HepG2 (cell line): ENCODE results near the gene SETD1A. TPM values are rescaled to one million over a fixed set of nuclear protein-coding genes. Genes with fewer than 3 reads are reported as not detected.

Source experiments
- ATF7 ChIP-seq, 2 experiments: fragments of 450-650 bp in 1 of 2; sonication (generic) in 1 of 2; formaldehyde crosslinking in 1 of 2; IDR thresholded peaks; 2 replicates each; pipeline versions ENCODE4 v1.4.0 to v1.6.1; 2016 to 2020; ENCODE audit warnings: antibody characterized with exemption in 1 of 2, mild to moderate bottlenecking in 1 of 2, missing genetic modification reagents in 1 of 2
- FOXA1 ChIP-seq, 2 experiments: fragments of 450-650 bp in 1 of 2; sonication (generic) in 1 of 2; formaldehyde crosslinking in 1 of 2; IDR thresholded peaks; 2 replicates each; pipeline versions ENCODE4 v1.4.0 to v1.6.1; 2016 to 2020; ENCODE audit warnings: missing genetic modification reagents in 1 of 2
- KAT8 ChIP-seq: IDR thresholded peaks from 2 replicates; pipeline ENCODE4 v1.6.1; 2016; ENCODE audit warnings: missing genetic modification reagents, missing compliant biosample characterization
- KDM5B ChIP-seq: sonication (generic); formaldehyde crosslinking; IDR thresholded peaks from 2 replicates; pipeline ENCODE4 v1.4.0; 2020; ENCODE audit warnings: missing genetic modification reagents, mild to moderate bottlenecking, borderline replicate concordance
- KLF12 ChIP-seq: sonication (generic); formaldehyde crosslinking; IDR thresholded peaks from 2 replicates; pipeline ENCODE4 v1.4.0; 2020; ENCODE audit warnings: missing genetic modification reagents, borderline replicate concordance
- LCORL ChIP-seq, 2 experiments: fragments of 450-650 bp in 1 of 2; sonication (generic) in 1 of 2; formaldehyde crosslinking in 1 of 2; IDR thresholded peaks; 2 replicates each; pipeline versions ENCODE4 v1.5.0 to v1.6.1; 2017 to 2020; ENCODE audit warnings: antibody characterized with exemption in 1 of 2, missing genetic modification reagents in 1 of 2
- MAFK ChIP-seq, 2 experiments: IDR thresholded peaks in 1 of 2; conservative IDR thresholded peaks in 1 of 2; 2 replicates each; pipeline ENCODE4 v1.6.1; 2011; ENCODE audit warnings: improper control_type of control experiment in 2 of 2, low read length in 2 of 2
- MBD4 ChIP-seq: IDR thresholded peaks from 2 replicates; pipeline ENCODE4 v1.6.1; 2012; ENCODE audit warnings: low read length, inconsistent platforms, borderline replicate concordance
- REL ChIP-seq: sonication (generic); formaldehyde crosslinking; conservative IDR thresholded peaks from 2 replicates; pipeline ENCODE4 v1.8.0; 2022; ENCODE audit warnings: mild to moderate bottlenecking, missing genetic modification reagents, moderate library complexity
- RFX5 ChIP-seq: IDR thresholded peaks from 2 replicates; pipeline ENCODE4 v1.6.1; 2011; ENCODE audit warnings: low read depth, low read length, improper control_type of control experiment
- RORA ChIP-seq: sonication (generic); formaldehyde crosslinking; IDR thresholded peaks from 2 replicates; pipeline ENCODE4 v1.5.0; 2020; ENCODE audit warnings: mild to moderate bottlenecking, missing genetic modification reagents, moderate library complexity
- SALL2 ChIP-seq: sonication (generic); formaldehyde crosslinking; IDR thresholded peaks from 2 replicates; pipeline ENCODE4 v1.8.1; 2023; ENCODE audit warnings: mild to moderate bottlenecking, missing genetic modification reagents, inconsistent platforms
- TEAD3 ChIP-seq: optimal IDR thresholded peaks from 2 replicates; pipeline ENCODE3; 2016; ENCODE audit warnings: borderline replicate concordance
- WIZ ChIP-seq: sonication (generic); formaldehyde crosslinking; IDR thresholded peaks from 2 replicates; pipeline ENCODE4 v1.5.1; 2020; ENCODE audit warnings: mild to moderate bottlenecking, missing genetic modification reagents
- ZBTB7A ChIP-seq: sonication (generic); formaldehyde crosslinking; IDR thresholded peaks from 2 replicates; pipeline ENCODE4 v1.8.0; 2022; ENCODE audit warnings: mild to moderate bottlenecking, missing genetic modification reagents
- ZIK1 ChIP-seq: sonication (generic); formaldehyde crosslinking; IDR thresholded peaks from 2 replicates; pipeline ENCODE4 v1.5.0; 2020; ENCODE audit warnings: mild to moderate bottlenecking, low read depth, missing genetic modification reagents, borderline replicate concordance
- ZNF431 ChIP-seq: sonication (generic); formaldehyde crosslinking; IDR thresholded peaks from 2 replicates; pipeline ENCODE4 v1.9.0; 2022; ENCODE audit warnings: missing genetic modification reagents, low read depth, mild to moderate bottlenecking, borderline replicate concordance
- ZNF564 ChIP-seq: sonication (generic); formaldehyde crosslinking; IDR thresholded peaks from 2 replicates; pipeline ENCODE4 v1.8.1; 2023; ENCODE audit warnings: mild to moderate bottlenecking, missing genetic modification reagents
- ZSCAN20 ChIP-seq: sonication (generic); formaldehyde crosslinking; IDR thresholded peaks from 2 replicates; pipeline ENCODE4 v1.4.0; 2020; ENCODE audit warnings: missing genetic modification reagents, mild to moderate bottlenecking, borderline replicate concordance
- polyA plus RNA-seq, 8 experiments: library from polyadenylated mRNA; depleted of rRNA in 3 of 8; stranded (reverse) in 7 of 8; unstranded in 1 of 8; fragments of >200 nt; fragmentation: Illumina TruSeq in 4 of 8; extraction: Trizol in 4 of 8; gene quantifications; 2 replicates each; pipeline versions ENCODE4 v1.2.1 to v1.2.3, GENCODE V29; 2011 to 2016; ENCODE audit warnings: low read depth in 4 of 8, missing spikeins in 1 of 8, mixed read lengths in 1 of 8; ENCODE audit not compliant: insufficient read depth in 1 of 8
- total RNA-seq, 5 experiments: library from RNA; depleted of rRNA; stranded (reverse); fragments of >200 nt; fragmentation: Illumina TruSeq; extraction: Trizol; gene quantifications; 2 replicates each; pipeline ENCODE4 v1.2.3, GENCODE V29; 2016; ENCODE audit warnings: low read depth in 1 of 5
- TF ChIP-seq, protein P1 (sequence below): sonication (generic); formaldehyde crosslinking; IDR thresholded peaks from 2 replicates; pipeline ENCODE4 v1.4.0; 2020; ENCODE audit warnings: mild to moderate bottlenecking, missing genetic modification reagents, borderline replicate concordance
- TF ChIP-seq, protein P2 (sequence below): sonication (generic); formaldehyde crosslinking; IDR thresholded peaks from 2 replicates; pipeline ENCODE4 v1.4.0; 2020; ENCODE audit warnings: missing genetic modification reagents, mild to moderate bottlenecking, borderline replicate concordance
- TF ChIP-seq, protein P3 (sequence below): sonication (generic); formaldehyde crosslinking; IDR thresholded peaks from 2 replicates; pipeline ENCODE4 v1.4.0; 2020; ENCODE audit warnings: mild to moderate bottlenecking, missing genetic modification reagents

The SETD1A gene
- total and polyA plus RNA-seq, 2 of the 13 experiments (the other 11 are each of a cell fraction or from before 2014, with no cell fraction given), result 3.8 to 5.6 TPM

DNA sequence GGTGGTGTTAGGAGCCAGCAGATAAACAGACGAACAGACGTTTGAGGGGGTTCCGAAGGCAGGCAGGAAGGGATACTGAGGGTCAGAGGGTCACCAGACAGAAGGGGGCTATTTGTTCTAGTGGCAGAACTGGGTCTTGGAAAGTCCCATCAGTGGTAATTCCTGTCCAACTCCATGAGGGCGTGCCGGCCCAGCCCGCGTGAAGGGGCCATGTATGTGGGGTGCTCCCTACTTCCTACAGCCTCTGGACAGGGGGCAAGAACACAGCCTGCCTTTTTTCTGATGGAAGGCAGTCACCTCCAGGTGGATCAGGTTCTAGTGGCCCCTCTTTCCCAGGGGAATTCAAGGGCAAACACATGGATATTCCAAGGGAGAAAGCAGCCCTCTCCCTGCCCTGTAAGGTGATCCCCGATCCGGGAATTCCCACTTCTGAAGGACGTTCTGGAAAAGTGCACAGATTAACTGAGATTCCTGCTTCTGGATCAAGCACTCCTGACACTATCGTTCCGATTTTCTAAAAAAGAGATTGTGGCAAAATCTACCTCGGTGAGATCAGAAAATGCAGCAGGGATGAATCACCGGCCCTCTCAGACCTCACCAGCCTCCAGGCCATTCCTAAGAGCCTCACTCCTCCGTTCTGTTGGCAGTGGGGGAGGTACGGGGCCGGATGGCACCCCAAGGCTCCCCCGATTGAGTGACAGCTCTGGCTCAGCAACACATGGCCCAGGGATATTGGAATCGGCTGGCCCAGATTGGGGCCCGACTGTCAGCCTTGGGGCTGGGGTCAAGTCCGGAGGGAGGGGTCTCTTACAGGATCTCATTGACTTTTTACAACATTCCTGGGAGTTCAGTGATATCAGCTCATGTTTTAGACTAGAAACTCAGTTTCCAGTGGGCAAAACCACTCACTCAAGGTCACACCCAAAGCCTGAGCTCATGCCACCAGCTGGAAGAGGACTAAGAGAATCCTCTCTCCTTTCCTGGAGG, 40.5 kb downstream of the SETD1A start (continued):
- TF ChIP-seq LCORL (IDR thresholded peaks at IDR 0.05) (no peak), LCORL (CRISPR knock-in tag; IDR thresholded peaks at IDR 0.05) (peak; percentile 54; the same call in 1 of the 2 replicates), RFX5 (no peak), ZNF431 (CRISPR knock-in tag) (no peak), FOXA1 (IDR thresholded peaks at IDR 0.05) (no peak), FOXA1 (CRISPR knock-in tag; IDR thresholded peaks at IDR 0.05) (no peak), ATF7 (IDR thresholded peaks at IDR 0.05) (no peak), ATF7 (CRISPR knock-in tag; IDR thresholded peaks at IDR 0.05) (no peak; the same call in 1 of the 2 replicates), KLF12 (CRISPR knock-in tag) (peak; percentile 32; the same call in 1 of the 2 replicates), MBD4 (no peak), ZSCAN20 (no peak), REL (no peak), ZNF564 (CRISPR knock-in tag) (peak; percentile 49; the same call in 1 of the 2 replicates), TEAD3 (CRISPR knock-in tag) (peak; percentile 46), KDM5B (CRISPR knock-in tag) (no peak), KAT8 (no peak), WIZ (CRISPR knock-in tag) (no peak), ZIK1 (CRISPR knock-in tag) (no peak), MAFK (conservative IDR thresholded peaks at IDR 0.05 in 1 of 2, IDR thresholded peaks at IDR 0.05 in 1 of 2; ENCODE audit: low read length in 2 of 2) (no peak), ZBTB7A (CRISPR knock-in tag) (0 out of 2 replicates have a peak, but pooled peaks have one; percentile 13), SALL2 (no peak), RORA (no peak)
- TF ChIP-seq, protein P1, sequence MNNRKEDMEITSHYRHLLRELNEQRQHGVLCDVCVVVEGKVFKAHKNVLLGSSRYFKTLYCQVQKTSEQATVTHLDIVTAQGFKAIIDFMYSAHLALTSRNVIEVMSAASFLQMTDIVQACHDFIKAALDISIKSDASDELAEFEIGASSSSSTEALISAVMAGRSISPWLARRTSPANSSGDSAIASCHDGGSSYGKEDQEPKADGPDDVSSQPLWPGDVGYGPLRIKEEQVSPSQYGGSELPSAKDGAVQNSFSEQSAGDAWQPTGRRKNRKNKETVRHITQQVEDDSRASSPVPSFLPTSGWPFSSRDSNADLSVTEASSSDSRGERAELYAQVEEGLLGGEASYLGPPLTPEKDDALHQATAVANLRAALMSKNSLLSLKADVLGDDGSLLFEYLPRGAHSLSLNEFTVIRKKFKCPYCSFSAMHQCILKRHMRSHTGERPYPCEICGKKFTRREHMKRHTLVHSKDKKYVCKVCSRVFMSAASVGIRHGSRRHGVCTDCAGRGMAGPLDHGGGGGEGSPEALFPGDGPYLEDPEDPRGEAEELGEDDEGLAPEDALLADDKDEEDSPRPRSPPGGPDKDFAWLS (CRISPR knock-in tag), result 0 out of 2 replicates have a peak, but pooled peaks have one; percentile 4
- TF ChIP-seq, protein P2, sequence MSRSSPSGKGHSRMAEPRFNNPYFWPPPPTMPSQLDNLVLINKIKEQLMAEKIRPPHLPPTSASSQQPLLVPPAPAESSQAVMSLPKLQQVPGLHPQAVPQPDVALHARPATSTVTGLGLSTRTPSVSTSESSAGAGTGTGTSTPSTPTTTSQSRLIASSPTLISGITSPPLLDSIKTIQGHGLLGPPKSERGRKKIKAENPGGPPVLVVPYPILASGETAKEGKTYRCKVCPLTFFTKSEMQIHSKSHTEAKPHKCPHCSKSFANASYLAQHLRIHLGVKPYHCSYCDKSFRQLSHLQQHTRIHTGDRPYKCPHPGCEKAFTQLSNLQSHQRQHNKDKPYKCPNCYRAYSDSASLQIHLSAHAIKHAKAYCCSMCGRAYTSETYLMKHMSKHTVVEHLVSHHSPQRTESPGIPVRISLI, result no peak
- TF ChIP-seq, protein P3, sequence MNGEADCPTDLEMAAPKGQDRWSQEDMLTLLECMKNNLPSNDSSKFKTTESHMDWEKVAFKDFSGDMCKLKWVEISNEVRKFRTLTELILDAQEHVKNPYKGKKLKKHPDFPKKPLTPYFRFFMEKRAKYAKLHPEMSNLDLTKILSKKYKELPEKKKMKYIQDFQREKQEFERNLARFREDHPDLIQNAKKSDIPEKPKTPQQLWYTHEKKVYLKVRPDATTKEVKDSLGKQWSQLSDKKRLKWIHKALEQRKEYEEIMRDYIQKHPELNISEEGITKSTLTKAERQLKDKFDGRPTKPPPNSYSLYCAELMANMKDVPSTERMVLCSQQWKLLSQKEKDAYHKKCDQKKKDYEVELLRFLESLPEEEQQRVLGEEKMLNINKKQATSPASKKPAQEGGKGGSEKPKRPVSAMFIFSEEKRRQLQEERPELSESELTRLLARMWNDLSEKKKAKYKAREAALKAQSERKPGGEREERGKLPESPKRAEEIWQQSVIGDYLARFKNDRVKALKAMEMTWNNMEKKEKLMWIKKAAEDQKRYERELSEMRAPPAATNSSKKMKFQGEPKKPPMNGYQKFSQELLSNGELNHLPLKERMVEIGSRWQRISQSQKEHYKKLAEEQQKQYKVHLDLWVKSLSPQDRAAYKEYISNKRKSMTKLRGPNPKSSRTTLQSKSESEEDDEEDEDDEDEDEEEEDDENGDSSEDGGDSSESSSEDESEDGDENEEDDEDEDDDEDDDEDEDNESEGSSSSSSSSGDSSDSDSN (CRISPR knock-in tag), result peak; percentile 18; the same call in 1 of the 2 replicates
